SK-N-SH (cell line): ENCODE measurements around the gene MRFAP1. TPM values are rescaled to one million over a fixed set of nuclear protein-coding genes. Genes with fewer than 3 reads are reported as not detected.

Source experiments
- CTCF ChIA-PET: fragments of 300-600, 350-600 bp; formaldehyde crosslinking; extraction: SDS; loops from one replicate; lab custom pipeline; 2021; lab: Yijun Ruan, JAX
- POLR2A ChIA-PET: fragments of 350-600 bp; sonication (Branson Sonifier 250); formaldehyde crosslinking; extraction: SDS; loops from one replicate; lab custom pipeline; 2020; ENCODE audit warnings: antibody characterized with exemption, inconsistent platforms; lab: Yijun Ruan, JAX
- DNase-seq: peaks from one replicate; pipeline ENCODE4 v3.0.0; 2012
- H2AFZ ChIP-seq: fragments of 200-600 bp; sonication (generic); 2 replicates; pipeline ENCODE4 v1.8.1; 2016; ENCODE audit warnings: antibody characterized with exemption, mild to moderate bottlenecking, low read depth
- H3F3A ChIP-seq: fragments of 200-600 bp; sonication (generic); replicated peaks from 2 replicates; pipeline ENCODE3; 2016; ENCODE audit warnings: antibody characterized with exemption, mild to moderate bottlenecking; ENCODE audit not compliant: insufficient read depth
- H3K27ac ChIP-seq, 2 experiments: fragments of 200-500 bp in 1 of 2; fragments of 200-600 bp in 1 of 2; sonication (Bioruptor generic) in 1 of 2; sonication (generic), shearing (Covaris generic) in 1 of 2; 2 replicates each; pipeline versions ENCODE4 v1.5.1 to v1.6.1; 2014 to 2016; ENCODE audit warnings: low read depth in 2 of 2, inconsistent platforms in 1 of 2, low read length in 1 of 2, mild to moderate bottlenecking in 1 of 2, mixed read lengths in 1 of 2
- H3K27me3 ChIP-seq: fragments of 200-600 bp; sonication (generic), shearing (Covaris generic); 2 replicates; pipeline ENCODE4 v1.6.1; 2016; ENCODE audit warnings: mixed run types; ENCODE audit not compliant: insufficient read depth
- H3K36me3 ChIP-seq, 2 experiments: fragments of 200-500 bp in 1 of 2; fragments of 200-600 bp in 1 of 2; sonication (Bioruptor generic) in 1 of 2; sonication (generic) in 1 of 2; replicated peaks in 1 of 2; 2 replicates each; pipeline versions ENCODE3 to v1.5.1; 2014 to 2016; ENCODE audit warnings: low read length in 1 of 2, mild to moderate bottlenecking in 1 of 2; ENCODE audit not compliant: insufficient read depth in 2 of 2, control insufficient read depth in 1 of 2
- H3K4me1 ChIP-seq, 2 experiments: fragments of 200-500 bp in 1 of 2; fragments of 200-600 bp in 1 of 2; sonication (Bioruptor generic) in 1 of 2; sonication (generic), shearing (Covaris generic) in 1 of 2; 2 replicates each; pipeline versions ENCODE4 v1.5.1 to v1.6.1; 2014 to 2016; ENCODE audit warnings: low read depth in 1 of 2, low read length in 1 of 2, mixed run types in 1 of 2; ENCODE audit not compliant: insufficient read depth in 2 of 2, control insufficient read depth in 1 of 2
- H3K4me2 ChIP-seq: fragments of 200-600 bp; sonication (generic), shearing (Covaris generic); 2 replicates; pipeline ENCODE4 v1.6.1; 2017; ENCODE audit warnings: mixed run types
- H3K4me3 ChIP-seq, 2 experiments: fragments of 200-500 bp in 1 of 2; fragments of 200-600 bp in 1 of 2; sonication (Bioruptor generic) in 1 of 2; sonication (generic), shearing (Covaris generic) in 1 of 2; 2 replicates each; pipeline versions ENCODE4 v1.5.1 to v1.8.1; 2014 to 2016; ENCODE audit warnings: low read depth in 2 of 2, inconsistent platforms in 1 of 2, low read length in 1 of 2, mild to moderate bottlenecking in 1 of 2, mixed read lengths in 1 of 2, moderate library complexity in 1 of 2
- H3K79me2 ChIP-seq: fragments of 200-600 bp; sonication (generic); 2 replicates; pipeline ENCODE4 v1.8.1; 2017; ENCODE audit warnings: mild to moderate bottlenecking; ENCODE audit not compliant: insufficient read depth
- H3K9ac ChIP-seq: fragments of 200-600 bp; sonication (generic); 2 replicates; pipeline ENCODE4 v1.6.1; 2017; ENCODE audit warnings: mixed run types
- H3K9me2 ChIP-seq: fragments of 200-600 bp; sonication (generic); 2 replicates; pipeline ENCODE4 v1.6.1; 2017; ENCODE audit warnings: mixed run types
- H3K9me3 ChIP-seq: fragments of 200-600 bp; sonication (generic); 2 replicates; pipeline ENCODE4 v1.6.1; 2017; ENCODE audit warnings: mixed run types, mild to moderate bottlenecking, moderate library complexity
- H4K20me1 ChIP-seq: fragments of 200-600 bp; sonication (generic); 2 replicates; pipeline ENCODE4 v1.6.1; 2017; ENCODE audit warnings: mild to moderate bottlenecking, mixed run types; ENCODE audit not compliant: insufficient read depth
- CHD2 ChIP-seq: fragments of 150-350 bp; IDR thresholded peaks from 2 replicates; pipeline ENCODE4 v1.6.1; 2018; ENCODE audit warnings: low read length; ENCODE audit not compliant: partially characterized antibody
- ELF1 ChIP-seq: IDR thresholded peaks from 2 replicates; pipeline ENCODE4 v1.4.0; 2012
- EP300 ChIP-seq, 2 experiments: IDR thresholded peaks; 2 replicates each; pipeline versions ENCODE4 v1.4.0 to v1.6.1; 2012; ENCODE audit warnings: borderline replicate concordance in 1 of 2, low read depth in 1 of 2, low read length in 1 of 2
- EZH2phosphoT487 ChIP-seq: fragments of 200-600 bp; sonication (generic); IDR thresholded peaks from 2 replicates; pipeline ENCODE4 v1.6.1; 2017; ENCODE audit warnings: low read depth, mixed run types, mild to moderate bottlenecking, antibody characterized with exemption, moderate library complexity, borderline replicate concordance
- FOXM1 ChIP-seq: IDR thresholded peaks from 2 replicates; pipeline ENCODE4 v1.4.0; 2012; ENCODE audit warnings: low read depth, mild to moderate bottlenecking
- GATA2 ChIP-seq: sonication (generic); formaldehyde crosslinking; IDR thresholded peaks from 2 replicates; pipeline ENCODE4 v1.5.0; 2020; ENCODE audit warnings: mild to moderate bottlenecking, missing genetic modification reagents
- IRF3 ChIP-seq: fragments of 150-350 bp; IDR thresholded peaks from 2 replicates; pipeline ENCODE4 v1.6.1; 2016; ENCODE audit warnings: mild to moderate bottlenecking, low read depth, low read length
- JUND ChIP-seq: IDR thresholded peaks from 2 replicates; pipeline ENCODE4 v1.4.0; 2012
- MEF2A ChIP-seq: IDR thresholded peaks from 2 replicates; pipeline ENCODE4 v1.4.0; 2012; ENCODE audit warnings: low read depth, borderline replicate concordance
- NRF1 ChIP-seq: IDR thresholded peaks from 2 replicates; pipeline ENCODE4 v1.6.1; 2012; ENCODE audit warnings: low read depth, mild to moderate bottlenecking, low read length
- RAD21 ChIP-seq: IDR thresholded peaks from 2 replicates; pipeline ENCODE4 v1.6.1; 2012; ENCODE audit warnings: mild to moderate bottlenecking, low read length
- RCOR1 ChIP-seq: fragments of 150-350 bp; IDR thresholded peaks from 2 replicates; pipeline ENCODE4 v1.6.1; 2017; ENCODE audit warnings: antibody characterized with exemption, low read length
- REST ChIP-seq: IDR thresholded peaks from 2 replicates; pipeline ENCODE4 v1.6.1; 2012; ENCODE audit warnings: mild to moderate bottlenecking, low read depth, low read length, moderate library complexity
- SIN3A ChIP-seq: IDR thresholded peaks from 2 replicates; pipeline ENCODE4 v1.6.1; 2012; ENCODE audit warnings: low read depth, mild to moderate bottlenecking, low read length, moderate library complexity, borderline replicate concordance
- TCF12 ChIP-seq: IDR thresholded peaks from 2 replicates; pipeline ENCODE4 v1.4.0; 2012
- ZBTB33 ChIP-seq: IDR thresholded peaks from 2 replicates; pipeline ENCODE4 v1.4.0; 2012; ENCODE audit warnings: low read depth, borderline replicate concordance
- WGBS: methylation state at CpG from one replicate; pipeline ENCODE4 v1.1.6; 2017; ENCODE audit warnings: low lambda C conversion rate; 5-methylcytosine and 5-hydroxymethylcytosine counted together
- polyA plus RNA-seq, 3 experiments: library from polyadenylated mRNA; depleted of rRNA; stranded (reverse); fragments of >200 nt; gene quantifications; 2 replicates each; pipeline ENCODE4 v1.2.3, GENCODE V29; 2012
- TF ChIP-seq, protein P1 (sequence below): IDR thresholded peaks from 2 replicates; pipeline ENCODE4 v1.4.0; 2012; ENCODE audit warnings: low read depth
- TF ChIP-seq, protein P2 (sequence below): IDR thresholded peaks from 2 replicates; pipeline ENCODE4; 2012

The MRFAP1 gene
- polyA plus RNA-seq, 1 of the 3 experiments (the other 2 are of a cell fraction), result 416 TPM

- 88% methylated on average over 13 of the region's 13 CpGs for WGBS
- no peaks in the 10 kb centered on the region for H3K27me3 ChIP-seq
- H3K36me3 ChIP-seq, result peaks cover 3 to 5% of the 10 kb centered on the region in 2 experiments
- no peaks in the 10 kb centered on the region for H3F3A ChIP-seq
- H3K27ac ChIP-seq, result no peak overlapping the region
- no peak overlapping the region for H2AFZ ChIP-seq
- H3K79me2 ChIP-seq, result no peaks in the 10 kb centered on the region
- POLR2A ChIA-PET, result no interaction called here
- H3K4me3 ChIP-seq, result no peak overlapping the region
- no peak for TF ChIP-seq IRF3
- no peak for TF ChIP-seq REST
- no peak for TF ChIP-seq ELF1
- no peak for TF ChIP-seq TCF12
- no peak for TF ChIP-seq EP300 (IDR thresholded peaks at IDR 0.05; ENCODE audit: borderline replicate concordance in 1 of 2, low read depth in 1 of 2, low read length in 1 of 2)
- TF ChIP-seq RAD21, result no peak
- no peak for TF ChIP-seq GATA2 (CRISPR knock-in tag)
- no peak for TF ChIP-seq SIN3A
- TF ChIP-seq MEF2A, result no peak
- TF ChIP-seq RCOR1, result no peak
- TF ChIP-seq EZH2phosphoT487, result no peak
- TF ChIP-seq, protein P1, sequence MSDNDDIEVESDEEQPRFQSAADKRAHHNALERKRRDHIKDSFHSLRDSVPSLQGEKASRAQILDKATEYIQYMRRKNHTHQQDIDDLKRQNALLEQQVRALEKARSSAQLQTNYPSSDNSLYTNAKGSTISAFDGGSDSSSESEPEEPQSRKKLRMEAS, result no peak
- TF ChIP-seq JUND, result no peak
- TF ChIP-seq CHD2, result no peak
- no peak for TF ChIP-seq FOXM1
- TF ChIP-seq, protein P2, sequence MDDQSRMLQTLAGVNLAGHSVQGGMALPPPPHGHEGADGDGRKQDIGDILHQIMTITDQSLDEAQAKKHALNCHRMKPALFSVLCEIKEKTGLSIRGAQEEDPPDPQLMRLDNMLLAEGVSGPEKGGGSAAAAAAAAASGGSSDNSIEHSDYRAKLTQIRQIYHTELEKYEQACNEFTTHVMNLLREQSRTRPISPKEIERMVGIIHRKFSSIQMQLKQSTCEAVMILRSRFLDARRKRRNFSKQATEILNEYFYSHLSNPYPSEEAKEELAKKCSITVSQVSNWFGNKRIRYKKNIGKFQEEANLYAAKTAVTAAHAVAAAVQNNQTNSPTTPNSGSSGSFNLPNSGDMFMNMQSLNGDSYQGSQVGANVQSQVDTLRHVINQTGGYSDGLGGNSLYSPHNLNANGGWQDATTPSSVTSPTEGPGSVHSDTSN, result no peak
- no peak for TF ChIP-seq ZBTB33
- TF ChIP-seq NRF1, result no peak
- no peaks in the 10 kb centered on the region for H4K20me1 ChIP-seq
- no peaks in the 10 kb centered on the region for H3K4me1 ChIP-seq
- no peak overlapping the region for H3K4me2 ChIP-seq
- no peaks in the 10 kb centered on the region for H3K9me3 ChIP-seq
- no peaks in the 10 kb centered on the region for H3K9me2 ChIP-seq
- no peak for DNase-seq
- H3K9ac ChIP-seq, result no peak overlapping the region
- CTCF ChIA-PET, result interaction anchor here (0.9 kb wide), 1 partner anchor 13 kb away, joined by 3 read pairs; no protein-coding TSS in a partner anchor
Observed at GRCh38 chr4:6598641-6599040, 41.8 kb upstream of the MRFAP1 start.
